Activated gamma-delta T cell (primary cell): ENCODE data around the gene THAP8.

ENCODE experiments used
- DNase-seq: peaks from one replicate; lab custom pipeline; 2025; lab: John Stamatoyannopoulos, UW

The THAP8 gene

DNA sequence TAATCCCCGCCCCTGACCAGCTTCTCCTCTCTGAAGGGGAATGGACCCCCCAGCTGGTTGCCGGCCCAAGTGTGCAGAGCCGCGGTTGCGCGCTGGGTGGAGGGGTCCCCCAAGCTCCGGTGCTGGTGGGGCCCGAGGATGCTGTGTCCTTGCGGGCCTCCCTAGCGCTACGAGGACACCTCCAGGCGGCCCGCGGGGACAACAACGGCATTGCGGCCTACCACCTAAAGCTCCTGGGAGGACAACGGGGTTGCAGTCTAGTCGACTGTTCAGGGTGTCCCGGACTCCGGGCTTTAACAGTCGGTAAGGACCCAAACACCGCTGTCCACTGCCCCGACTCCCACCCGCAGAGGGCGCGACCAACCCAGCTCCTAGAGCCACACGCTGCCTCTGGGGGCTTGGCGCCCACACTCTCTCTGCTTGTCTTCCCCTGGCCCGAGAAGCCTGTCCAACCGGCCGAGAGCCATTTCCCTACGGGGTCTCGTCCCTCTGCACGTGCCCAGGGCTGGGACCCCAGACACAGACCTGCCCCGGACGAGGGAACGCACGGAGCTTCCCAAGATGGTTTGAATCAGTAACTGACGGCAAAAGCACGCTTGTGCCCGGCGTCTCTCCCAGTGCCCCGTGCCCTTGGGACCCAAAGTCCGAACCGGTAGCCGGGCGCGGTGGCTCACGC, 60.0 kb downstream of the THAP8 start:
- no peak for DNase-seq

DNA sequence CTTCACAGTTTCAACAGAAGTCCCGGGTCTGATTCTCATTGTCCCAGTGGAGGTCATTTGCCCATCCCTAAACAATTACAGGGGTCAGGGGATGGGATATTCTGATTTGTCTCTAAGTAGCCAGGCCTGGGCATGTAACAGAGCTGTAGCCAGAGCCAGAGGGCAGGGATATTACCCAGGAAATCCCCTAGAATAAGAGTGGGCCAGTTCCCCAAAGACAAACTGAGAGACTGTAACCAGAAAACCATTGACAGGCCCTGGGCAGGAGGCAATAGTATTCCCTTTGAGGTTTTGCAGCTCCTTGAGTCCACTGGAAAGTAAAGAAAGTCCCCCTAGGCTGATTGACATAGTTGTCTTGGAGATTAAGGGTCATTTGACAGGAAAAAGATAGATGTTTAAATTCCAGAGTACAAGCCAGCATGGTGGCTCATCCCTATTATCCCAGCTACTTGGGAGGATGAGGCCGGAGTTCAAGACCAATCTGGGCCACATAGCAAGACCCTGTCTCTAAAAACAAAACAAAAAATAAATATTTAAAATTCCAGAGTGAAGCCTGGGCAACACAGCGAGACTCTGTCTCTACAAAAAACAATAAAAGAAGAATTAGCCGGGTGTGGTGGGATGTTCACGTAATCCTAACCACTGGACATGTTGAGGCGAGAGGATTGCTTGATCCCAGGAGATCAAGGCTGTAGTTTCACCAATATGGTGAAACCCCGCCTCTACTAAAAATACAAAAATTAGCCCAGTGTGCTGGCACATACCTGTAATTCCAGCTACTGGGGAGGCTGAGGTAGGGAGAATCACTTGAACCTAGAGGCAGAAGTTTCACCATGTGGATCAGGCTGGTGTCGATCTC, 60.9 kb downstream of the THAP8 start:
- no peak for DNase-seq

DNA sequence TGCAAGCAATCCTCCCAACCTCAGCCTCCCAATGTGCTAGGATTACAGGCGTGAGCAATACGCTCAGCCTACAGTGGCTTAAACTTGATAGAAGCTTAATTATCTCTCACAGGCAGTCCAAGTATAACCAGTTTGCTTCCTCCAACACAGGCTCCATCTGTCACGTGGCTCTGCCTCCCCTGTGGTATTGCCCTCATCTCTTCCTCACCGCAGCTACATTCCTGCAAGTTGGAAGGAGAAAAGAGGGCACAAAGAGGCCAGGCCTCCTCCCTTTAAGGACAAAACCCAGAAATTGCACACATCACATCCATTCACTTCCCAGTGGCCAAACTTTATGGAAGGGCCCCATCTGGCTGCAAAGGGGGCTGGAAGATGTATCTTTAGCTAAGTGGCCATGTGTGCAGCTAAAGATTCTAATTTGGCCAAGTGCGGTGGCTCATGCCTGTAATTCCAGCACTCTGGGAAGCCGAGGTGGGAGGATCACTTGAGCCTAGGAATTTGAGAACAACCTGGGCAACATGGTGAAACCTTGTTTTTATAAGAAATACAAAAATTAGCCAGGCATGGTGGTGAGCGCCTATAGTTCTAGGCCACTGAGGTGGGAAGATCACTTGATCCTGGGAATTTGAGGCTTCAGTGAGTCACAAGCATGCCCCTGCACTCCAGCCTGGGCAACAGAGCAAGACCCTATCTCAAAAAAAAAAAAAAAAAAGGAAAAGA, 62.2 kb downstream of the THAP8 start:
- DNase-seq: no peak

GRCh38 chr19:35990771-35991730, 63.0 kb downstream of the THAP8 start:
- no peak for DNase-seq

- DNase-seq: no peak
These were observed 63.9 kb downstream of the THAP8 start for GRCh38 chr19:35990156-35990555.

- DNase-seq: no peak
These were observed 65.3 kb downstream of the THAP8 start for GRCh38 chr19:35988824-35989223.

DNA sequence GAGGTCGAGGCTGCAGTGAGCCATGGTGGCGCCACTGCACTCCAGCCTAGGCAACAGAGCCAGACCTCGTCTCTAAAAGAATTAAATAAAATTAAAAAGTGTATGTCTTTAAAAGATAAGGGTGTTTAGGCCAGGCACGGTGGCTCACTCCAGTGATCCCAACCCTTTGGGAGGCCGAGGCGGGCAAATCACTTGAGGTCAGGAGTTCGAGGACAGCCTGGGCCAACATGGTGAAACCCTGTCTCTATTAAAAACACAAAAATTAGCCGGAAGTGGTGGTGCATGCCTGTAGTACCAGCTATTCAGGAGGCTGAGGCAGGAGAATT, 66.6 kb downstream of the THAP8 start:
- DNase-seq: no peak

DNA sequence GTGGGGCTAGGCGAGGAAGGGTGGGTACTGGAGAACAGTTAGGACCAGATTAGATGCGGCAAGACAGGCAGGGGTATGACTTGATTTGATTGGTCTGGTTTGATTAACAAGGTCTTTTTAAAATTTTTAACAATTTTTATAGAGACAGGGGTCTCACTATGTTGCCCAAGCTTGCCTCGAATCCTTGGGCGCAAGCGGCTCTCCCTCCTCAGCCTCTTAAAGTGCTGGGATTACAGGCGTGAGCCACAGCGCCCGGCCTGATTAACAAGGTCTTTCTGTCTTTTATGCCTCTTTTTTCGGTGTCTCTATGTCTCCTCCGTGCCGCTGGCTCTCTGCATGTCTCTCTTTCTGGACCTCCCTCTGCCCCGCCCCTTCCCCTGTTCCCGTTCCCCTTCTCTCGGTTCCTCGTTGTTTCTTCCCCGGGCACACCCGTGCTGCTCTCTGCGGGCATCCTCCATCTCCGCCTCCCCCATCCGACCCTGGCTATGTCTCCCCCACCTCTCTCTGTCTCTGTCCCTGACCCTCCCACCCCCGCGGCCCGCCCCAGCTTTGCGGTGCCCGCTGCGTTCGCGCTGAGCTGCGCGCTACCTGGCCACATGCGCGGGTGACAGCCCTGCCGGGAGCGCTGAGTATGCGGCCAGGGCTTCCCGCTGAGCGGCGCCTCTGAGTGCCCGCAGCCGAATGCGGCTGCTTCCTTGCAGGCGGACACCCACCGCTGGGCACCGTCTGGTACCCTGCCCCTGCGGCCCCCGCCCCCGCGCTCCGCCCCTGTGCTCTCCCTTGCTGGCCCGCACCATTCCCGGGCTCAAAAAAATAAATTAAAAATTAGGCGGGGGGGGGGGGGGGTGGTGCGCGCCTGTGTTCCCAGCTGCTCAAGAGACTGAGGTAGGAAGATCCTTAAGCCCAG, 67.2 kb downstream of the THAP8 start:
- no peak for DNase-seq

GRCh38 chr19:35986111-35986510, 68.0 kb downstream of the THAP8 start:
- DNase-seq: no peak
